Hematopoietic multipotent progenitor cell treated with erythropoietin and hydrocortisone succinate and interleukin-3 and kit ligand, for 6 days (in vitro differentiated cells): ENCODE measurements around the gene DMAC2.
"Not testable (repeated sequence)": the region's sequence is repeated elsewhere in the genome, so short reads cannot be mapped to it uniquely, and the experiment has no call there.

Experiments
- DNase-seq: peaks from one replicate; pipeline ENCODE4 v3.0.0-alpha.2; 2015

DMAC2 gene

GRCh38 chr19:41439441-41440222 lies at the start of gene DMAC2:
DMAC2 (minus strand) TSS chr19:41439912; CDS start chr19:41439899, 13 bp downstream.
- peak; percentile 100 for DNase-seq

GRCh38 chr19:41486953-41487352 lies 47.2 kb upstream of the DMAC2 start:
- not testable (repeated sequence) for DNase-seq

- no peak for DNase-seq
These were observed 45.1 kb upstream of the DMAC2 start for GRCh38 chr19:41484822-41485221.

DNA sequence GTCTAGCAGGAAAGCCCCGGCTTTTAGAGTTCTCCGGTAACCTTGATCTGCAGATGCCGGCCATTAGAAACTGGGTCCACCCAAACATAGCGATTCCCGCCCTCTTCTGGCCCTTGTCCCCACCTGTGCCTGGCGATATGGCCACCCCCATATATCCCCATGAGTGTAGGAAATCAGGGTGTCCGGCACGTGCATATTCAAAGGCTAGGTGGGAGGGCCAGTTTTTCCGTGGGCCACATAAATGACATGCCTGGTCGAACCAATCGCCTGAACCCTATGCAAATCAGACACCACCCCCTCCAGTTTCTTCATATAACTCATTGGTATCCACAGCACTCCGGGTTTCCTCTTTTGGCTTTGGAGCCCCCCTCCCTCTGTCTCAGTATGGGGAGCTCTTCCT lies 40.6 kb upstream of the DMAC2 start:
- no peak for DNase-seq

GRCh38 chr19:41479757-41480191 lies 40.1 kb upstream of the DMAC2 start:
- DNase-seq = peak; percentile 22

DNA sequence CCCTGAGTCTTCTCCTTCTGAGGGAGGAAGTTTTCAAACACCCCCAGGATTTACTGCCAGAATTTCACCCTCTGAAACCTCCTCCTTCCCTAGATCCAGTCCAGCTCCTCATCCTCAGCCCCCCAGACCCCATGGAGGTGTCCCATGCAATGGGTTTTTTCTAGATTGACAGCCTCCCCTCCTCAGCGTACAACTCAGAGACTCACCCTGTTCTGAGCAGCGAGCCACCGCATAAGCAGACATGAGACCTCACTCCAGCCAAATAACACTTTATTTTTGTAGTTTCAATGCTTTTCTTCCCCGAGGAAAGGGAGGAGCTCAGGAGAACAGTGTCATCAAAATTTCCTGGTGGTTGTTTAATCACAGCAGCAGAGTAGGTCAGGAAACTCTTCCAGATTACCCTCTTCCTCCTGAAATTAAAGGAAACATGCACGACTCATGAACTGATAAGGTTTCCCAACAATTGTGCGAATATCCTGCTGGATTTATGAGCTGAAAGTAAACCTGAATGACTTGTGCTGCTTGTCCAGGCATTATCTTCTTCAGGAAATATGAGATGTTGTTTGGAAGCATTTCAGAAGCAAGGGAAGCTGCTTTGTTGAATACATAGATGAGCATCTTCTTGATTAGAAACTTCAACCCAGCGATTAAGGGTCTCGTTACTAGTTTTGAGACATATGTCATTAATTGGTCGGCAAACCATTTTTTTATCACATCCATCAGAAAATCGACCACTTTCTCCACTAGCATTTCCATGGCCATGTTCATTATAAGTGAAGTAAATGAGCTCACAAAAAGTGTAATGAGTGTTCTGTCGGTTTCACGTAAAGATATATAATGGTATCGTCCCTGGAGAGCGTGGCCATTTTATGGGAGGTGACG lies 39.4 kb upstream of the DMAC2 start:
- DNase-seq = no peak

- DNase-seq = no peak
These were observed 38.5 kb upstream of the DMAC2 start for GRCh38 chr19:41478171-41478570.

DNA sequence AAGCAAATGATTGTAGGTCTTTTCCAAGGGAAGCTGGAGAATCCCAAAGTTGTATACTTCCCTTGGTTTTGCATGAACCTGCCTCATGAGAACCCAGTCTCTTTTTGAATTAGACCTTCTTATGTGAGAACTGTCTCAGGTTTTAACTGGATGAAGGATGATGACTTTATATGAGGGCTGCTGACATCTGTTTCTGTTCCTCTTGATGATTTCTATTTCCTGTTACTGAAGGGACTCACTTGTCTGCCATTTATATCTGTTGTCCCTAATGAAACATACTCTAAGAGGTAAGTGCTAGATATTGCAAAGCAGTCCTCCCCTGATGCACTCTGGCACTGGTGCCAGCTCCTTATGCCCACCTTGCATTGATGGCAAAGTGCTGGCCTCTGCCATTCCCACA lies 36.9 kb upstream of the DMAC2 start:
- no peak for DNase-seq

DNA sequence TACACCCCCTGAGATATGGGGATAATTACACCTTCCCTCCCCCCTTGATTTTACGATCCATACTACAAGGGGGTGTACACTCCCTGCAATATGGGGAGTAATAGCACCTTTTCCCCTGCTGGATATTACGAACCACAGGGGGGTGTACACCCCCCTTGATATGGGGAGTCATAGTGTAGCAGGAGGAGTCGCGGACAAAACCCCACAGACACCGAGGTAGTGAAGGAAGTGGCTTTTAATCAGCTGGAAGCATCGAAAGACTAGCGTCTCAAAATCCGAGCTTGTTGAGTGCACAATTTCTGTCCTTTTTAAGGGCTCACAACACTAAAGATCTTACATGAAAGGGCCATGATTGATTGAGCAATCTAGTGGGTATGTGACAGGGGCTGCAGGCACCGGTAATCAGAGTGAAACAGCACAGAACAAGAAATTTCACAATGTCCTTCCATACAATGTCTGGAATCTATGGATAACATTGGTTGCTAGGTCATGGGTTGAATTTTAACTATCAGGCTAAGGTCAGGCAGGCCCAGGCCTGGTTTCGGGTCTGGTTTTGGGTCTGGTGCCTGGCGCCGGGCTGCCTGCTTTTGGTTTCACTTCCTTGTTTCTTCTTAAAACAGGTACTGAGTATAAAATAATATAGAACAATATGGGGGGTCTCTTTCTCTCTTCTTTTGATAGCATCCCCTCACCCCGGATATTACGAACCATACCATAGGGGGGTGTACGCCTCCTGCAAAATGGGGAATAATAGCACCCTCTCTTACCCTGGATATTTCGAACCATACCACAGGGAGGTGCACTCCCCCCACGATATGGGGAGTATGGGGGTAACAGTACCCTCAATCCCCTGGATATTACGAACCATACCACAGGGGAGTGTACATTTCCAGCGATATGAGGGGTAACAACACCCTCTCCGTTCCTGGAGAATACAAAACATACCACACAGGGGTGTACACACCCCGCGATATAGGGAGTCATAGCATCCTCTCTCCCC lies 23.8 kb upstream of the DMAC2 start:
- not testable (repeated sequence) for DNase-seq

GRCh38 chr19:41462497-41462896 lies 22.8 kb upstream of the DMAC2 start:
- no peak for DNase-seq

- DNase-seq = no peak
These were observed 17.5 kb upstream of the DMAC2 start for GRCh38 chr19:41457241-41457640.

DNA sequence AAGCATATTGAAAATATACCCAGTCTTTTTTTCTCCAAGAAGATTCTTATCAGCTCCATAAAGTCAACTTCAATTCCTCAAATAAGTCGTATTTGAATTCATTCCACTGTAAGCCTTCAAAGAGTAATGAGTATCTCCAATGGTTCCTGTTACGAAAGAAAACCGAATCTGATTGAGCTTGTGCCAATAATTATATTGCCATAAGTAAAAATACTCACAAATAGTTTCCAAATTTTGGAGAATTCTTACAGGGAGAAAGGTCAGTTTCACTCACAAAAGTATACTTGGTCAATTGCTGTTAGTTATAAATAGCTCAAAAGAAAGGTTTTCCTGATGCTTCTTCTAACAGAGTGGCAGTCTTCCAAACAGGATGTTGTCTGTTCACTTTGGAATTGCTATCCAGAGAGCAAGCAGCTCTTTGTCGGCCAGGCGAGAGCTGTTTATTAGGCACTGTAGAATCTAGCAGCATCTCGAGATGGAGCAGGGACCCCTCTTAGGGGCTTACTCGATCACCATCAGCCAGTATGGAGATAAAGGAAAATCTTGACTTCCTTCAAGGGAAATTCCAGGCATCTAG lies 16.7 kb upstream of the DMAC2 start:
- DNase-seq = no peak

GRCh38 chr19:41455936-41456335 lies 16.2 kb upstream of the DMAC2 start:
- DNase-seq = no peak

DNA sequence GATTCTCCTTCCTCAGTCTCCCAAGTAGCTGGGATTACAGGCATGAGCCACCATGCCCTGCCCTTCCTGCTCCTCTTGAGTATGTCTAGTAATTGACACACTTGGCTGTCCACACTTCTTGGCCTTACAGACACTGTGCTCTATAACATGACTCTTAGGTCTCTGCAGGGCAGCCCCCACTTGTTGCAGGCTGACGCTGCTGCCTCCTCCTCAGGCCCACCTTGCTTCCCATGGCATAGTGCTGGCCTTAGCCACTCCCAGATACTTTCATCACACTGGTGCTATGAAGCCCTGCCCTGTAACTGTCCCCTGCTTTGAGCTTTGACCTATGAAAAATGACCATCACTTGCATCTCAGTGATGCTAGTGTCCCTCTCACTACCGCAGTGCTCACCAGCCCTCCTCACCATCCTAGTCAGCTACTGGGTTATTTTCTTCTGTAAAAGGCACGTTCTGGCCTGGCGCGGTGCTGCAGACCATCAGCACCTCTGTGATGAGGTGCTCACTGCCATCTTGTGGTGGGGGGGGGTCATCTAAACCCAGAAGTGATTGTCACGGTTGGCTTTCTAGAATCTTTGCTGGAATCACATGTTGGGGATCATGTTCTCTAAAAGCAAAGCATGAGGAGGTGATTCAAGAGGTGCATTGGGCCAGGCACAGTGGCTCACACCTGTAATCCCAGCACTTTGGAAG lies 13.0 kb upstream of the DMAC2 start:
- no peak for DNase-seq

DNA sequence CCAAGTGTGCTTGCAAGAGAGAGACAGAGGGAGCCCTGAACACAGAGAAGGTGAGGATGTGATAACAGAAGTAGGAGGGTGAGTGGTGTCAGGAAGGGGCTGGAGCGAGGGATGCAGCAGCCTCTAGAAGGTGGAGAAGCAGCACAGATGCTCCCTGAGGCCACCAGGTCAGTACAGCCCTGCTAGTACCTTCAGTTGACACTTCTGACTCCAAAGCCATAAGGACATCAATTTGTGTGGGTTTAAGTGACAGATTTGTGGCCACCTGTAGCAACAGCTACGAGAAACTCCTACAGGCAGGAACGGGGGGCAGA lies 10.1 kb upstream of the DMAC2 start:
- no peak for DNase-seq

DNA sequence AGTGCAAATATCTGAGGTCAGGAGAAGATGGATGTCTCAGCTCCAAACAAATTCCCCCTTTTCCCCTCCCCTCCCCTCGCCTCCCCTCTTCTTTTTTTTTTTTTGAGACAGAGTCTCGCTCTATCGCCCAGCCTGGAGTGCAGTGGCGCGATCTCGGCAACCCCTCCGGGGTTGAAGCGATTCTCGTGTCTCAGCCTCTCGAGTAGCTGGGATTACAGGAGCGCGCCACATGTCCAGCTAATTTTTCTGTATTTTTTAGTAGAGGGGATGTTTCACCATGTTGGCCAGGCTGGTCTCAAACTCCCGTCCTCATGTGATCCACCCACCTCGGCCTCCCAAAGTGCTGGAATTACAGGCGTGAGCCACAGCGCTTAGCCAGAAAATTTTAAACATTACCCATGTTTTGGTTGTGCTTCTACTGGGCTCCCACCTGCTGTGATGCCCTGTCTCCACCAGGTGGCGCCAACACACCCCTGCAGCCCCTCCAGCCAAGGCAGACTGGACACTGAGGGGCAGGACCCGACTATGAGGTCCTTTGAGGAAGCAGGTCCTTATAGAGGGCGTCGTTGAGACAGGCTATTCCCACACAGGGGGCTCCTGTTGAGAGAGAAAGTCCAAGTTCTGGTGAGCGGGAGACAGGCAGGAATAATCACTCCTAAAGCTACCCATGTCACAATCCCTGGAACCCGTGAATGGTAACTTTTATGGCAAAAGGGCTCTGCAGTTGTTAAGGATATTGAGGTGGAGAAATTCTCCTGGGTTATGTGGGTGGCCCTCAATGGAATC lies 9.6 kb upstream of the DMAC2 start:
- DNase-seq = peak; percentile 76

DNA sequence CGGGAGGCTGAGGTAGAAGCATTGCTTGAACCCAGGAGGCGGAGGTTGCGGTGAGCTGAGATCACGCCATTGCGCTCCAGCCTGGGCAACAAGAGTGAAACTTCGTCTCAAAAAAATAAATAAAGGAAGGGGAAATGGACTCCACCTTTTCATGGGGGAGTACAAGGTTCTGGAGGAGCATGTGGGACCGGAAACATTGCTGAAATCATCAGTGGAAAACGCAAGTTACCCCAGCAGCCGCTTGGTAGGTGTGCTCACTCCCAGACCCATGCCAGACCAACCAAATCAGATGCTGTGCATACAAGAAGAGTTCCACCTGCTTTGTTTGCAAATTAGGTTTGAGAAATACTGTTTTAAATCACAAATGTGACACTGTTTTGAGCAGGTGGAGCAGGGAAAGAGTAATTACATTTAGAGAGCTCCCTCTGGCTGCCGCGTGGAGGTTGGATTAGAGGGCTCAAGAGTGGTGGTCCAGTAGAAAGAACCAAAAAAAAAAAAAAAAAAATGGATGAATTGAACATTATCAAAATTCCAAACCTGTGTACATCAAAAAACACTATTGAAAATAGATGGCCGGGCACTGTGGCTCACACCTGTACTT lies 8.1 kb upstream of the DMAC2 start:
- no peak for DNase-seq

DNA sequence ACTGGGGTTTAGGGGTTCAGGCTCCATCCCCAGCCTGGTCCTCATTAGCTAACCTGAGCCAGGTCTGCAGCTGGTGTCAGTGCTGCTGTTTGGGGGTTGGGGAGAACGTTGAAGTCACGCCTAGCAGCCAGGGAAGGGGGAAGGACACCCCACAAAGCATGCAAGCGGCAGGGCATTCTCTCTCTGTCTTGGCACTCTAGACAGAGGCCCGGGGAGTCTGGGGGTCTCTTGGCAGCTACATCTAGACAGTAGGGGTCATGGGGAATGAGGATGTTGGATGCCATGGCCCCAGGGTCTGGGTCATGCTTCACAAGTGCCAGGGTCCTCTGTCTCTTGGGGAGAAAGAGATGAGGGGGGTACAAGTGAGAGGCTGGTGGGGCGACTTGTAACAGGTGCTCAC lies 5.9 kb upstream of the DMAC2 start:
- no peak for DNase-seq

- DNase-seq = no peak
These were observed 4.2 kb upstream of the DMAC2 start for GRCh38 chr19:41443813-41444455.
